Measurements from ENCODE around the gene GMCL1. TPM values are rescaled to one million over a fixed set of nuclear protein-coding genes. Genes with fewer than 3 reads are reported as not detected.

The GMCL1 gene
- total and polyA plus RNA-seq, 7 donors = 1.3 to 4.1 (median 3.0) TPM

- DNase-seq (no peak), ATAC-seq (no peak)
- intact Hi-C loops (cut with DNase I) = no loop called here
- Histone ChIP-seq H3K36me3 (ENCODE audit: insufficient read depth in 1 of 2, low read depth in 1 of 2) (peaks cover 3 to 87% of the 10 kb centered on the region in 2 donors), H3K4me1 (peaks cover 5% of the 10 kb centered on the region), H3K27ac (no peak overlapping the region), H3K27me3 (ENCODE audit: insufficient read depth in 3 of 3, low read length in 2 of 3) (no peaks in the 10 kb centered on the region), H3K9me3 (no peaks in the 10 kb centered on the region), H3K4me3 (no peak overlapping the region)
- TF ChIP-seq CTCF (IDR thresholded peaks at IDR 0.05) = no peak
Measured at GRCh38 chr2:69907216-69907615, 77.8 kb downstream of the GMCL1 start.

GRCh38 chr2:69911985-69912563, 82.6 kb downstream of the GMCL1 start:
- H3K36me3 ChIP-seq (ENCODE audit: insufficient read depth in 1 of 2, low read depth in 1 of 2) = peaks cover 0 to 57% of the 10 kb centered on the region in 2 donors
- H3K4me3 ChIP-seq = no peak overlapping the region
- no peak for DNase-seq
- 1 to 8% (median 2%) methylated on average over 2 of the region's 2 CpGs for WGBS, 3 donors
- intact Hi-C loops (cut with DNase I) = loop anchor here (5.0 kb wide), 6 partner anchors 155 to 390 kb away; partner anchors contain the start of genes FAM136A (in 2 of the 2), C2orf42 (in 1 of the 2) and PCBP1 (in 1 of the 2)
- H3K9me3 ChIP-seq = no peaks in the 10 kb centered on the region
- peak overlapping the region; percentile 98 for H3K27ac ChIP-seq
- H3K27me3 ChIP-seq (ENCODE audit: insufficient read depth in 3 of 3, low read length in 2 of 3) = no peaks in the 10 kb centered on the region
- peak; percentile 71 for TF ChIP-seq CTCF (IDR thresholded peaks at IDR 0.05)
- no peak for ATAC-seq
- H3K4me1 ChIP-seq = peaks cover 19% of the 10 kb centered on the region

- Histone ChIP-seq H3K4me1 (peaks cover 38% of the 10 kb centered on the region), H3K4me3 (peak overlapping the region; percentile 77), H3K9me3 (no peaks in the 10 kb centered on the region), H3K27ac (peak overlapping the region; percentile 98), H3K36me3 (ENCODE audit: insufficient read depth in 1 of 2, low read depth in 1 of 2) (peaks cover 0 to 57% of the 10 kb centered on the region in 2 donors), H3K27me3 (ENCODE audit: insufficient read depth in 3 of 3, low read length in 2 of 3) (no peaks in the 10 kb centered on the region)
- no peak for TF ChIP-seq CTCF (IDR thresholded peaks at IDR 0.05)
- DNase-seq = peak; percentile 100
- WGBS, 3 donors = 0% methylated on average over 51 to 56 of the region's 56 CpGs
- peak; percentile 88 to 94 (median 91) for ATAC-seq
- intact Hi-C loops (cut with DNase I) = loop anchor here (1.0 to 5.0 kb wide), 9 partner anchors 153 to 388 kb away; partner anchors contain the start of genes FAM136A (in 2 of the 2), C2orf42 (in 1 of the 2) and PCBP1 (in 1 of the 2)
Measured at GRCh38 chr2:69914164-69914949, 84.9 kb downstream of the GMCL1 start.

- H3K27me3 ChIP-seq (ENCODE audit: insufficient read depth in 3 of 3, low read length in 2 of 3) = no peaks in the 10 kb centered on the region
- no peaks in the 10 kb centered on the region for H3K9me3 ChIP-seq
- 0% methylated on average over 56 to 81 of the region's 81 CpGs for WGBS, 3 donors
- H3K36me3 ChIP-seq (ENCODE audit: insufficient read depth in 1 of 2, low read depth in 1 of 2) = peaks cover 0 to 57% of the 10 kb centered on the region in 2 donors
- H3K4me1 ChIP-seq = peaks cover 38% of the 10 kb centered on the region
- ATAC-seq = peak in 1 of 4 donors; percentile 54
- peak in 1 of 2 donors; percentile 66 for DNase-seq
- peak within 1 kb of the TSS; percentile 98 for H3K27ac ChIP-seq
- H3K4me3 ChIP-seq = peak within 1 kb of the TSS; percentile 91
- no peak for TF ChIP-seq CTCF (IDR thresholded peaks at IDR 0.05)
- intact Hi-C loops (cut with DNase I) = loop anchor here (1.0 to 5.0 kb wide), 9 partner anchors 152 to 387 kb away; partner anchors contain the start of genes FAM136A (in 2 of the 2), C2orf42 (in 1 of the 2) and PCBP1 (in 1 of the 2)
Measured at GRCh38 chr2:69914950-69915945, 85.8 kb downstream of the GMCL1 start, which contains the start of gene MXD1. Gene MXD1, plus strand, starts transcription at chr2:69915109. Its CDS starts 222 bp downstream, at chr2:69915331.

All from psoas muscle (tissue), 8 donors.